Activated CD4-positive, alpha-beta T cell treated with anti-CD3 and anti-CD28 coated beads, Interleukin-2, amount 50 U/mL, for 24 hours (primary cell): ENCODE results near the gene MMP26.

Source experiments
- DNase-seq, 2 donors: peaks; one replicate each; pipeline ENCODE4 v3.0.0-alpha.2; 2020; ENCODE audit warnings: low read depth in 1 of 2, low spot score in 1 of 2

Gene MMP26

GRCh38 chr11:4704054-4704789 lies at the start of gene MMP26:
Gene MMP26 (plus strand): TSS chr11:4704784.
- no peak for DNase-seq

- DNase-seq: no peak
Measured at GRCh38 chr11:4658629-4659445, 45.7 kb upstream of the MMP26 start.

GRCh38 chr11:4662876-4663275 lies 41.7 kb upstream of the MMP26 start:
- no peak for DNase-seq

- no peak for DNase-seq
Measured at GRCh38 chr11:4664183-4664582, 40.4 kb upstream of the MMP26 start.

- no peak for DNase-seq
Measured at GRCh38 chr11:4664786-4665185, 39.8 kb upstream of the MMP26 start.

GRCh38 chr11:4665424-4665823 lies 39.2 kb upstream of the MMP26 start:
- DNase-seq: no peak

GRCh38 chr11:4671741-4672140 lies 32.8 kb upstream of the MMP26 start:
- no peak for DNase-seq

GRCh38 chr11:4672470-4672869 lies 32.1 kb upstream of the MMP26 start:
- no peak for DNase-seq

GRCh38 chr11:4673781-4674180 lies 30.8 kb upstream of the MMP26 start:
- no peak for DNase-seq

GRCh38 chr11:4677948-4678347 lies 26.6 kb upstream of the MMP26 start:
- no peak for DNase-seq

GRCh38 chr11:4680341-4680740 lies 24.2 kb upstream of the MMP26 start:
- DNase-seq: no peak

GRCh38 chr11:4682623-4683419 lies 21.8 kb upstream of the MMP26 start:
- DNase-seq: no peak

GRCh38 chr11:4684631-4685285 lies 19.8 kb upstream of the MMP26 start:
- no peak for DNase-seq

GRCh38 chr11:4695442-4695841 lies 9.1 kb upstream of the MMP26 start:
- DNase-seq: no peak

- no peak for DNase-seq
Measured at GRCh38 chr11:4697585-4697984, 7.0 kb upstream of the MMP26 start, which contains the start of gene OR51E2. Gene OR51E2 (minus strand): TSS chr11:4697853. CDS start chr11:4682711, 15,142 bp downstream.

GRCh38 chr11:4699697-4700435 lies 4.7 kb upstream of the MMP26 start:
- no peak for DNase-seq

- DNase-seq: no peak
Measured at GRCh38 chr11:4700436-4700820, 4.2 kb upstream of the MMP26 start.

- DNase-seq: no peak
Measured at GRCh38 chr11:4704790-4705334, 278 bp downstream of the MMP26 start.

- no peak for DNase-seq
Measured at GRCh38 chr11:4713241-4713640, 8.7 kb downstream of the MMP26 start.

- no peak for DNase-seq
Measured at GRCh38 chr11:4714300-4714699, 9.7 kb downstream of the MMP26 start.
